Endothelial cell of umbilical vein (primary cell): Measurements from ENCODE around the gene RFXANK. TPM values are rescaled to one million over a fixed set of nuclear protein-coding genes. Genes with fewer than 3 reads are reported as not detected.

Source experiments
- BruUV-seq: library from RNA; stranded (reverse); fragments of 400-500 nt; replicated peaks from 2 replicates; lab custom pipeline; 2021; lab: Mats Ljungman, UMichigan
- CTCF ChIA-PET: fragments of 300-600, 350-600 bp; sonication (Branson Sonifier 250); formaldehyde crosslinking; loops from one replicate; lab custom pipeline; 2021; ENCODE audit warnings: antibody characterized with exemption, inconsistent platforms; lab: Charles Lee
- POLR2A ChIA-PET: fragments of 300-600, 350-600 bp; sonication (Branson Sonifier 250); formaldehyde crosslinking; loops from one replicate; lab custom pipeline; 2021; ENCODE audit warnings: antibody characterized with exemption, inconsistent platforms; lab: Charles Lee
- DNase-seq: peaks from one replicate; pipeline ENCODE4 v3.0.0-alpha.2; 2011; ENCODE audit warnings: low read depth, low spot score
- FAIRE-seq: peaks from 2 replicates; lab custom pipeline; 2011; peaks lifted over from hg19 to GRCh38; lab: Jason Lieb, UNC
- H2AFZ ChIP-seq: 2 replicates; pipeline ENCODE4 v1.6.0; 2012; ENCODE audit warnings: low read depth, low read length, control low read depth, inconsistent platforms
- H3K27ac ChIP-seq: 2 replicates; pipeline ENCODE4 v1.5.1; 2011; ENCODE audit warnings: low read depth, mild to moderate bottlenecking, control low read depth, low read length, moderate library complexity; ENCODE audit not compliant: insufficient read depth
- H3K27me3 ChIP-seq, 2 experiments: 2 replicates each; pipeline versions ENCODE4 v1.6.0 to v1.6.1; 2011; ENCODE audit warnings: low read length in 2 of 2, mixed read lengths in 1 of 2; ENCODE audit not compliant: control insufficient read depth in 2 of 2, insufficient read depth in 2 of 2
- H3K36me3 ChIP-seq, 2 experiments: 2 replicates in 1 of 2; 3 replicates in 1 of 2; pipeline ENCODE4 v1.5.1; 2011; ENCODE audit warnings: low read length in 2 of 2, mild to moderate bottlenecking in 1 of 2, moderate library complexity in 1 of 2; ENCODE audit not compliant: control insufficient read depth in 2 of 2, insufficient read depth in 2 of 2; ENCODE audit errors: extremely low read depth in 1 of 2
- H3K4me1 ChIP-seq: 3 replicates; pipeline ENCODE4 v1.5.1; 2011; ENCODE audit warnings: mild to moderate bottlenecking, low read length; ENCODE audit not compliant: control insufficient read depth, insufficient read depth; ENCODE audit errors: extremely low read depth
- H3K4me2 ChIP-seq: 2 replicates; pipeline ENCODE4 v1.6.1; 2011; ENCODE audit warnings: low read length, control low read depth, mixed read lengths; ENCODE audit not compliant: insufficient read depth
- H3K4me3 ChIP-seq, 3 experiments: fragments of 200-600 bp in 1 of 3; sonication (generic), shearing (Covaris generic) in 1 of 3; replicated peaks in 1 of 3; 2 replicates each; pipeline ENCODE4 v1.5.1; 2011 to 2016; ENCODE audit warnings: control low read depth in 3 of 3, low read length in 3 of 3, mild to moderate bottlenecking in 2 of 3, inconsistent platforms in 1 of 3, low read depth in 1 of 3, moderate library complexity in 1 of 3; ENCODE audit not compliant: insufficient read depth in 1 of 3
- H3K79me2 ChIP-seq: 2 replicates; pipeline ENCODE4 v1.6.0; 2012; ENCODE audit warnings: low read length, inconsistent platforms; ENCODE audit not compliant: control insufficient read depth, insufficient read depth
- H3K9ac ChIP-seq: replicated peaks from 2 replicates; pipeline ENCODE3; 2011; ENCODE audit warnings: low read length, control low read depth; ENCODE audit not compliant: insufficient read depth; ENCODE audit errors: extremely low read depth
- H3K9me1 ChIP-seq: replicated peaks from 3 replicates; pipeline ENCODE4 v1.6.0; 2011; ENCODE audit warnings: mild to moderate bottlenecking, low read length; ENCODE audit not compliant: control insufficient read depth, insufficient read depth; ENCODE audit errors: extremely low read depth
- H3K9me3 ChIP-seq: replicated peaks from 2 replicates; pipeline ENCODE4 v1.5.1; 2012; ENCODE audit warnings: low read length, inconsistent platforms; ENCODE audit not compliant: control insufficient read depth, insufficient read depth
- H4K20me1 ChIP-seq: replicated peaks from 2 replicates; pipeline ENCODE3; 2011; ENCODE audit warnings: mild to moderate bottlenecking, low read length; ENCODE audit not compliant: control insufficient read depth, insufficient read depth; ENCODE audit errors: extremely low read depth
- EZH2 ChIP-seq: IDR thresholded peaks from 2 replicates; pipeline ENCODE4 v1.6.1; 2012; ENCODE audit warnings: borderline replicate concordance, low read depth, mild to moderate bottlenecking, moderate library complexity, low read length, inconsistent platforms; ENCODE audit not compliant: severe bottlenecking
- FOS ChIP-seq: IDR thresholded peaks from 2 replicates; pipeline ENCODE4 v1.6.1; 2011; ENCODE audit warnings: mild to moderate bottlenecking, low read length, moderate library complexity, borderline replicate concordance; ENCODE audit not compliant: insufficient read depth
- GATA2 ChIP-seq: IDR thresholded peaks from 2 replicates; pipeline ENCODE4 v1.7.0; 2011; ENCODE audit warnings: low read depth, mild to moderate bottlenecking, moderate library complexity, mixed read lengths, low read length; ENCODE audit not compliant: insufficient read length, insufficient read depth
- JUN ChIP-seq: IDR thresholded peaks from 2 replicates; pipeline ENCODE4 v1.6.1; 2011; ENCODE audit warnings: borderline replicate concordance, low read depth; ENCODE audit not compliant: insufficient read length, insufficient read depth
- MYC ChIP-seq: IDR thresholded peaks from one replicate; pipeline ENCODE4 v1.6.1; 2011; ENCODE audit warnings: mild to moderate bottlenecking, low read depth, low read length
- POLR2A ChIP-seq: IDR thresholded peaks from 2 replicates; pipeline ENCODE4 v1.6.1; 2012; ENCODE audit warnings: low read depth, mild to moderate bottlenecking, control low read depth, low read length
- POLR2AphosphoS5 ChIP-seq: IDR thresholded peaks from 2 replicates; pipeline ENCODE4 v1.6.1; 2012; ENCODE audit warnings: low read depth, mild to moderate bottlenecking, control low read depth, low read length, moderate library complexity; ENCODE audit not compliant: insufficient read depth
- dilution Hi-C: fragments of 300-500 bp; cut with MboI; formaldehyde crosslinking; loops from one replicate; pipeline ENCODE4 v1.15.0; 2019; ENCODE audit warnings: low sequenced_read_pairs; ENCODE audit not compliant: extremely low pct_ligation_motif_present
- intact Hi-C: fragments of 100-400 bp; cut with micrococcal nuclease; formaldehyde crosslinking; loops from one replicate; pipeline ENCODE4 v1.10.0; 2022
- polyA plus RNA-seq, 4 experiments: library from polyadenylated mRNA; depleted of rRNA in 3 of 4; stranded (reverse) in 3 of 4; unstranded in 1 of 4; fragments of >200 nt; gene quantifications; 2 replicates each; pipeline versions ENCODE4 v1.2.1 to v1.2.3, GENCODE V29; 2011 to 2012; ENCODE audit warnings: missing spikeins in 1 of 4
- total RNA-seq: library from RNA; stranded (reverse); gene quantifications from 2 replicates; pipeline ENCODE4 v1.2.3, GENCODE V29; 2021
- TF ChIP-seq, protein P1 (sequence below), 2 donors: IDR thresholded peaks; 1 replicate in 1 of 2; 2 replicates in 1 of 2; pipeline ENCODE4 v1.5.1; 2011; ENCODE audit warnings: low read length in 2 of 2, mild to moderate bottlenecking in 2 of 2, moderate library complexity in 2 of 2, control low read depth in 1 of 2, inconsistent platforms in 1 of 2, low read depth in 1 of 2; ENCODE audit not compliant: insufficient read depth in 1 of 2; ENCODE audit errors: extremely low read depth in 1 of 2
- TF ChIP-seq, protein P2 (sequence below): IDR thresholded peaks from 2 replicates; pipeline ENCODE4 v1.6.1; 2011; ENCODE audit not compliant: insufficient read depth, insufficient read length

Gene RFXANK
- total and polyA plus RNA-seq, 2 donors (not counting 3 experiments of a cell fraction or from before 2014, with no cell fraction given), result 105 to 124 TPM

DNA sequence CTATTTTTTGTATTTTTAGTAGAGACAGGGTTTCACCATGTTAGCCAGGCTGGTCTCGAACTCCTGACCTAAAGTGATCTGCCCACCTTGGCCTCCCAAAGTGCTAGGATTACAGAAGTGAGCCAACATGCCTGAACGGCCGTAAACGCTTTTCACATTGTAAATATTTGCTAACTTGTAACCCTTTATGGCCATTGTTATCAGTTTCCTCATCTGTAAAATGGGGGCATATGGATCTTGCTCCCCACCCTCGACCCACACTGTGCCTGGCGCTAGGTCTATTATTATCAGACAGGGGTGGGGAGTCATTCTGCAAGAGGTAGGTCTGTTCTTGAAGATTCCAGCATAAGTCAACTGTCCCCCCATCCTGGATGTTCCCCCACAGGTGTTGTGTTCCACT, 31.6 kb downstream of the RFXANK start:
- Histone ChIP-seq H3K27me3 (peaks cover 2% of the 10 kb centered on the region in 2 experiments), H3K9ac (no peak overlapping the region), H4K20me1 (no peaks in the 10 kb centered on the region), H3K9me3 (no peaks in the 10 kb centered on the region), H3K4me1 (no peaks in the 10 kb centered on the region), H3K79me2 (no peaks in the 10 kb centered on the region), H3K36me3 (no peaks in the 10 kb centered on the region), H3K4me3 (no peak overlapping the region), H2AFZ (no peak overlapping the region), H3K9me1 (no peaks in the 10 kb centered on the region), H3K27ac (no peak overlapping the region), H3K4me2 (no peak overlapping the region)
- POLR2A ChIA-PET, result no interaction called here
- FAIRE-seq, result no peak
- TF ChIP-seq MYC (no peak), GATA2 (no peak), JUN (no peak), POLR2A (no peak), EZH2 (no peak), FOS (no peak), POLR2AphosphoS5 (no peak)
- TF ChIP-seq, protein P1, sequence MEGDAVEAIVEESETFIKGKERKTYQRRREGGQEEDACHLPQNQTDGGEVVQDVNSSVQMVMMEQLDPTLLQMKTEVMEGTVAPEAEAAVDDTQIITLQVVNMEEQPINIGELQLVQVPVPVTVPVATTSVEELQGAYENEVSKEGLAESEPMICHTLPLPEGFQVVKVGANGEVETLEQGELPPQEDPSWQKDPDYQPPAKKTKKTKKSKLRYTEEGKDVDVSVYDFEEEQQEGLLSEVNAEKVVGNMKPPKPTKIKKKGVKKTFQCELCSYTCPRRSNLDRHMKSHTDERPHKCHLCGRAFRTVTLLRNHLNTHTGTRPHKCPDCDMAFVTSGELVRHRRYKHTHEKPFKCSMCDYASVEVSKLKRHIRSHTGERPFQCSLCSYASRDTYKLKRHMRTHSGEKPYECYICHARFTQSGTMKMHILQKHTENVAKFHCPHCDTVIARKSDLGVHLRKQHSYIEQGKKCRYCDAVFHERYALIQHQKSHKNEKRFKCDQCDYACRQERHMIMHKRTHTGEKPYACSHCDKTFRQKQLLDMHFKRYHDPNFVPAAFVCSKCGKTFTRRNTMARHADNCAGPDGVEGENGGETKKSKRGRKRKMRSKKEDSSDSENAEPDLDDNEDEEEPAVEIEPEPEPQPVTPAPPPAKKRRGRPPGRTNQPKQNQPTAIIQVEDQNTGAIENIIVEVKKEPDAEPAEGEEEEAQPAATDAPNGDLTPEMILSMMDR (IDR thresholded peaks at IDR 0.05; ENCODE audit: extremely low read depth in 1 of 2, insufficient read depth in 1 of 2, low read depth in 1 of 2, low read length in 2 of 2), result no peak
- TF ChIP-seq, protein P2, sequence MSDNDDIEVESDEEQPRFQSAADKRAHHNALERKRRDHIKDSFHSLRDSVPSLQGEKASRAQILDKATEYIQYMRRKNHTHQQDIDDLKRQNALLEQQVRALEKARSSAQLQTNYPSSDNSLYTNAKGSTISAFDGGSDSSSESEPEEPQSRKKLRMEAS, result no peak
- no TSS peak for BruUV-seq
- CTCF ChIA-PET, result interaction anchor here (1.2 kb wide), 1 partner anchor 15 kb away, joined by 3 read pairs; no protein-coding TSS in a partner anchor
- no peak for DNase-seq
- intact Hi-C loops, result no loop called here
- dilution Hi-C loops, result no loop called here
